Natural killer cell treated with Interleukin-12 subunit alpha and Interleukin-12 subunit beta and Interleukin-15 and Interleukin-18, amount 100 ng/mL, for 72 hours (primary cell): Measurements from ENCODE around the gene ZSCAN1. TPM values are rescaled to one million over a fixed set of nuclear protein-coding genes. Genes with fewer than 3 reads are reported as not detected.

ENCODE experiments used
- ATAC-seq, 2 donors: fragments of 150-1000 bp; cut with Tn5 transposase in 1 of 2; sonication (Bioruptor Pico), chemical (Tn5 transposase) in 1 of 2; 2 replicates each; pipeline ENCODE4 v1.10.0; 2021
- DNase-seq: peaks from one replicate; pipeline ENCODE4 v3.0.0; 2022; ENCODE audit warnings: low spot score
- H3K27ac Mint-ChIP-seq, 2 donors: 1 replicate in 1 of 2; 2 replicates in 1 of 2; pipeline ENCODE4 v1.8.0; 2022; ENCODE audit warnings: mixed read lengths in 2 of 2, mild to moderate bottlenecking in 1 of 2, moderate library complexity in 1 of 2
- H3K27me3 Mint-ChIP-seq, 2 donors: 1 replicate in 1 of 2; 2 replicates in 1 of 2; pipeline ENCODE4 v1.8.0; 2022; ENCODE audit warnings: mixed read lengths in 2 of 2
- H3K36me3 Mint-ChIP-seq: one replicate; pipeline ENCODE4 v1.8.0; 2022; ENCODE audit warnings: mixed read lengths
- H3K4me1 Mint-ChIP-seq, 2 donors: 1 replicate in 1 of 2; 2 replicates in 1 of 2; pipeline ENCODE4 v1.8.0; 2022; ENCODE audit warnings: low read depth in 2 of 2, mixed read lengths in 2 of 2, mild to moderate bottlenecking in 1 of 2
- H3K4me3 Mint-ChIP-seq: one replicate; pipeline ENCODE4 v1.8.0; 2022; ENCODE audit warnings: mixed read lengths
- H3K9me3 Mint-ChIP-seq: 2 replicates; pipeline ENCODE4 v1.8.0; 2022; ENCODE audit warnings: mixed read lengths
- total RNA-seq, 2 donors: library from RNA; stranded (reverse); gene quantifications; one replicate each; pipeline ENCODE4 v1.2.3, GENCODE V29; 2022

Gene ZSCAN1
- total RNA-seq, 2 donors from 2014 or later: not detected

- Mint-ChIP-seq H3K27ac (no peak overlapping the region), H3K36me3 (peaks cover 7% of the 10 kb centered on the region), H3K4me1 (no peaks in the 10 kb centered on the region), H3K4me3 (no peak overlapping the region), H3K9me3 (peaks cover 11% of the 10 kb centered on the region), H3K27me3 (peaks cover 0 to 4% of the 10 kb centered on the region in 2 donors)
- DNase-seq (no peak), ATAC-seq (no peak)
Measured at GRCh38 chr19:58020129-58020528, 13.7 kb upstream of the ZSCAN1 start.

- H3K9me3 Mint-ChIP-seq: peaks cover 8% of the 10 kb centered on the region
- peaks cover 0 to 4% of the 10 kb centered on the region in 2 donors for H3K27me3 Mint-ChIP-seq
- H3K4me1 Mint-ChIP-seq: no peaks in the 10 kb centered on the region
- H3K4me3 Mint-ChIP-seq: no peak overlapping the region
- ATAC-seq (peak; percentile 75 to 82), DNase-seq (peak; percentile 71)
- peaks cover 7% of the 10 kb centered on the region for H3K36me3 Mint-ChIP-seq
- H3K27ac Mint-ChIP-seq: no peak overlapping the region
Measured at GRCh38 chr19:58021541-58022282, 12.1 kb upstream of the ZSCAN1 start.

GRCh38 chr19:58022283-58022660, 11.6 kb upstream of the ZSCAN1 start:
- H3K4me3 Mint-ChIP-seq: no peak overlapping the region
- H3K4me1 Mint-ChIP-seq: no peaks in the 10 kb centered on the region
- no peak overlapping the region for H3K27ac Mint-ChIP-seq
- H3K36me3 Mint-ChIP-seq: peaks cover 7% of the 10 kb centered on the region
- peaks cover 8% of the 10 kb centered on the region for H3K9me3 Mint-ChIP-seq
- DNase-seq (no peak), ATAC-seq (no peak)
- H3K27me3 Mint-ChIP-seq: peaks cover 0 to 4% of the 10 kb centered on the region in 2 donors

GRCh38 chr19:58024661-58025060, 9.2 kb upstream of the ZSCAN1 start:
- Mint-ChIP-seq H3K27ac (no peak overlapping the region), H3K27me3 (peaks cover 0 to 6% of the 10 kb centered on the region in 2 donors), H3K36me3 (peaks cover 12% of the 10 kb centered on the region), H3K4me1 (no peaks in the 10 kb centered on the region), H3K4me3 (no peak overlapping the region), H3K9me3 (peaks cover 14% of the 10 kb centered on the region)
- ATAC-seq (no peak), DNase-seq (no peak)

GRCh38 chr19:58034477-58034793, 610 bp downstream of the ZSCAN1 start:
- Mint-ChIP-seq H3K4me1 (peaks cover 6 to 7% of the 10 kb centered on the region in 2 donors), H3K27ac (no peak overlapping the region), H3K36me3 (peaks cover 12% of the 10 kb centered on the region), H3K4me3 (peak overlapping the region; percentile 54), H3K27me3 (peaks cover 10 to 22% of the 10 kb centered on the region in 2 donors), H3K9me3 (peaks cover 11% of the 10 kb centered on the region)
- ATAC-seq (no peak), DNase-seq (no peak)

GRCh38 chr19:58035863-58036262, 2.0 kb downstream of the ZSCAN1 start:
- DNase-seq (no peak), ATAC-seq (no peak)
- peaks cover 9% of the 10 kb centered on the region for H3K36me3 Mint-ChIP-seq
- peaks cover 9% of the 10 kb centered on the region for H3K9me3 Mint-ChIP-seq
- H3K27ac Mint-ChIP-seq: no peak overlapping the region
- no peak overlapping the region for H3K4me3 Mint-ChIP-seq
- peaks cover 6 to 7% of the 10 kb centered on the region in 2 donors for H3K4me1 Mint-ChIP-seq
- H3K27me3 Mint-ChIP-seq: peaks cover 10 to 20% of the 10 kb centered on the region in 2 donors

GRCh38 chr19:58037927-58038687, 4.3 kb downstream of the ZSCAN1 start:
- peaks cover 13% of the 10 kb centered on the region for H3K36me3 Mint-ChIP-seq
- peaks cover 12% of the 10 kb centered on the region for H3K9me3 Mint-ChIP-seq
- H3K4me1 Mint-ChIP-seq: peaks cover 6 to 7% of the 10 kb centered on the region in 2 donors
- DNase-seq (no peak), ATAC-seq (no peak)
- no peak overlapping the region for H3K4me3 Mint-ChIP-seq
- no peak overlapping the region for H3K27ac Mint-ChIP-seq
- H3K27me3 Mint-ChIP-seq: peaks cover 10 to 18% of the 10 kb centered on the region in 2 donors

GRCh38 chr19:58038688-58039204, 4.9 kb downstream of the ZSCAN1 start:
- H3K4me1 Mint-ChIP-seq: peaks cover 6 to 7% of the 10 kb centered on the region in 2 donors
- DNase-seq: no peak
- peaks cover 13% of the 10 kb centered on the region for H3K36me3 Mint-ChIP-seq
- H3K27me3 Mint-ChIP-seq: peaks cover 10 to 18% of the 10 kb centered on the region in 2 donors
- peaks cover 12% of the 10 kb centered on the region for H3K9me3 Mint-ChIP-seq
- no peak overlapping the region for H3K27ac Mint-ChIP-seq
- ATAC-seq: no peak
- no peak overlapping the region for H3K4me3 Mint-ChIP-seq

- Mint-ChIP-seq H3K4me1 (no peaks in the 10 kb centered on the region), H3K9me3 (peaks cover 7% of the 10 kb centered on the region), H3K4me3 (no peak overlapping the region), H3K27ac (no peak overlapping the region), H3K36me3 (peaks cover 7% of the 10 kb centered on the region), H3K27me3 (peaks cover 0 to 7% of the 10 kb centered on the region in 2 donors)
- no peak for DNase-seq
- no peak for ATAC-seq
Measured at GRCh38 chr19:58040751-58041525, 7.1 kb downstream of the ZSCAN1 start.

- H3K27ac Mint-ChIP-seq: no peak overlapping the region
- H3K9me3 Mint-ChIP-seq: peaks cover 11% of the 10 kb centered on the region
- peaks cover 13% of the 10 kb centered on the region for H3K36me3 Mint-ChIP-seq
- H3K4me3 Mint-ChIP-seq: no peak overlapping the region
- H3K27me3 Mint-ChIP-seq: no peaks in the 10 kb centered on the region
- ATAC-seq: no peak
- DNase-seq: no peak
- H3K4me1 Mint-ChIP-seq: no peaks in the 10 kb centered on the region
Measured at GRCh38 chr19:58042495-58043340, 8.9 kb downstream of the ZSCAN1 start.

- Mint-ChIP-seq H3K9me3 (peaks cover 15% of the 10 kb centered on the region), H3K27me3 (no peaks in the 10 kb centered on the region), H3K27ac (no peak overlapping the region), H3K4me3 (no peak overlapping the region), H3K4me1 (no peaks in the 10 kb centered on the region), H3K36me3 (peaks cover 17% of the 10 kb centered on the region)
- DNase-seq (no peak), ATAC-seq (no peak)
Measured at GRCh38 chr19:58044391-58044790, 10.6 kb downstream of the ZSCAN1 start.

GRCh38 chr19:58044886-58045285, 11.1 kb downstream of the ZSCAN1 start:
- ATAC-seq (no peak), DNase-seq (no peak)
- peaks cover 17% of the 10 kb centered on the region for H3K9me3 Mint-ChIP-seq

More at GRCh38 chr19:58044886-58045285, 11.1 kb downstream of the ZSCAN1 start:
- H3K4me1 Mint-ChIP-seq: no peaks in the 10 kb centered on the region
- H3K27ac Mint-ChIP-seq: no peak overlapping the region
- no peaks in the 10 kb centered on the region for H3K27me3 Mint-ChIP-seq
- H3K4me3 Mint-ChIP-seq: no peak overlapping the region
- peaks cover 19% of the 10 kb centered on the region for H3K36me3 Mint-ChIP-seq
